H1 (cell line): Measurements from ENCODE around the gene MYOM1. TPM values are rescaled to one million over a fixed set of nuclear protein-coding genes. Genes with fewer than 3 reads are reported as not detected.

Source experiments
- CBX5 ChIP-seq: fragments of 300-800, 300-1000 bp; sonication (generic); IDR thresholded peaks from 2 replicates; pipeline ENCODE4 v1.7.1; 2016; ENCODE audit warnings: antibody characterized with exemption, low read length, low read depth
- GABPA ChIP-seq: IDR thresholded peaks from 2 replicates; pipeline ENCODE4 v1.6.1; 2011; ENCODE audit warnings: mild to moderate bottlenecking, low read length, moderate library complexity, borderline replicate concordance; ENCODE audit not compliant: insufficient read depth
- HDAC6 ChIP-seq: IDR thresholded peaks from one replicate; pipeline ENCODE4 v1.7.1; 2012; ENCODE audit warnings: low read depth, mild to moderate bottlenecking, inconsistent platforms, low read length, moderate library complexity
- JUN ChIP-seq: IDR thresholded peaks from 2 replicates; pipeline ENCODE4 v1.6.1; 2011; ENCODE audit warnings: low read depth, mild to moderate bottlenecking, improper control_type of control experiment, low read length
- KDM5A ChIP-seq: fragments of 200-600 bp; IDR thresholded peaks from 2 replicates; pipeline ENCODE4 v1.7.1; 2012; ENCODE audit warnings: mild to moderate bottlenecking, low read length, inconsistent platforms, mixed read lengths
- MAX ChIP-seq: IDR thresholded peaks from 2 replicates; pipeline ENCODE4 v1.6.1; 2012; ENCODE audit warnings: inconsistent platforms
- POLR2A ChIP-seq, 2 experiments: IDR thresholded peaks; 1 replicate in 1 of 2; 2 replicates in 1 of 2; pipeline ENCODE4 v1.6.1; 2011; ENCODE audit warnings: low read depth in 2 of 2, low read length in 2 of 2, mild to moderate bottlenecking in 2 of 2; ENCODE audit errors: control extremely low read depth in 1 of 2
- RXRA ChIP-seq: IDR thresholded peaks from 2 replicates; pipeline ENCODE4 v1.6.1; 2011; ENCODE audit warnings: low read depth, mild to moderate bottlenecking, low read length, moderate library complexity; ENCODE audit not compliant: insufficient read depth
- SIN3A ChIP-seq, 2 experiments: IDR thresholded peaks in 1 of 2; conservative IDR thresholded peaks in 1 of 2; 2 replicates each; pipeline ENCODE4 v1.6.1; 2011 to 2012; ENCODE audit warnings: low read length in 2 of 2, improper control_type of control experiment in 1 of 2, low read depth in 1 of 2, mild to moderate bottlenecking in 1 of 2
- SIX5 ChIP-seq: IDR thresholded peaks from 2 replicates; pipeline ENCODE4 v1.6.1; 2011; ENCODE audit warnings: mild to moderate bottlenecking, low read depth, low read length
- SP1 ChIP-seq: IDR thresholded peaks from 2 replicates; pipeline ENCODE4 v1.6.1; 2011; ENCODE audit warnings: low read depth, low read length
- SUZ12 ChIP-seq: fragments of 200-600 bp; sonication (generic); IDR thresholded peaks from 2 replicates; pipeline ENCODE4 v1.6.1; 2012; ENCODE audit warnings: mild to moderate bottlenecking, inconsistent platforms, low read length, moderate library complexity, mixed read lengths
- TAF7 ChIP-seq: optimal IDR thresholded peaks from 2 replicates; pipeline ENCODE3; 2011; ENCODE audit warnings: low read depth, mild to moderate bottlenecking, inconsistent platforms, low read length, moderate library complexity, borderline replicate concordance
- TEAD4 ChIP-seq: IDR thresholded peaks from 2 replicates; pipeline ENCODE4 v1.6.1; 2012; ENCODE audit warnings: low read depth, low read length, inconsistent platforms, mixed read lengths
- ZNF274 ChIP-seq: IDR thresholded peaks from 2 replicates; pipeline ENCODE4 v1.7.0; 2012; ENCODE audit warnings: low read length, borderline replicate concordance; ENCODE audit errors: extremely low read depth
- polyA plus RNA-seq, 7 experiments: library from polyadenylated mRNA; depleted of rRNA in 3 of 7; stranded (reverse) in 5 of 7; unstranded in 2 of 7; fragments of >200 nt in 5 of 7; fragments of 200-250 nt in 2 of 7; gene quantifications; 1 replicate in 5 of 7; 2 replicates in 1 of 7; 4 replicates in 1 of 7; pipeline versions ENCODE4 v1.2.1 to v1.2.3, GENCODE V29; 2011 to 2013; ENCODE audit warnings: missing spikeins in 2 of 7, mixed read lengths in 2 of 7
- total RNA-seq: library from RNA; stranded (reverse); fragmentation: NEBNext Ultra II Directional; extraction: Animal tissue kit (Norgen Biotek cat#: 25700); gene quantifications from 2 replicates; pipeline ENCODE4 v1.2.1, GENCODE V29; 2021
- TF ChIP-seq, protein P1 (sequence below): IDR thresholded peaks from 2 replicates; pipeline ENCODE4 v1.6.1; 2011; ENCODE audit warnings: low read length, improper control_type of control experiment

The MYOM1 gene
- total and polyA plus RNA-seq, 2 of the 8 experiments (the other 6 are each of a cell fraction or from before 2014, with no cell fraction given), result 0.06 to 0.32 TPM

DNA sequence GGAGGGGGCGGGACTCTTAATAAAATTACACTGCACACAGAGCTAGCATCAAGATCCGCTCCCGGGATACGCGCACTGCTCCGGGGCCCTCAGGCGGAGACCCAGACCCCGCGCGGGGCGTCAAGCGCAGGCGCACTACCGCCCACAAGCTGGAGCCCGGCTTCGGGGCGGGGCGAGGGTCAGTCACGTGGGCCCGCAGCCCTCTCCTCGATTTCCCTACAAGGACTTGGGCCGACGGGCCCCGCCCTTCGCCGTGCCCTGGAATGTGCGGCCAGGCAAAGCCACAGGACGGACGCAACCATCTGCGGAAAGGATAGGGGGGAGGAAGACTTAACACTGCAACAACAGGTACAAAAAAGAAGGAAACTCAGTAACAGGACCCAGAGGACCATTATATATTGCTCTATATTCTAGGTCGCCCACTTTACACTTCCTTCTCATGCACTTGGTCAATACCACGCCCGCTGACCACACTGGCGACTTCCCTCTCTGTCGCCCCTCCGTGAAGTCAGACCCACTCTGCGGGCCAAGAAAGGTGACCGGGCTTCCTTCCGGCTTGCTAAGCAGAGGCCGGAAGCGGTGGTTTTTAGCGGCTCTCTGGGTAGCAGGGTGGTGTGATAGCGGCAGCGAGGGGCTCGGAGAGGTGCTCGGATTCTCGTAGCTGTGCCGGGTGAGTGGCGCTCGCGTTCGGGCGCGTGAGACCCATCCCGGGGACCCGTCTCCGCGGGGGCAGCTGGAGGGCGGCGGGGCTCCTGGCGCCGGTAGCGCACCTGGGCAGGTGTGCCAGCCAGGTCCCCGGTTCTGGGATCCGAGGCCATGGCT, 27.7 kb upstream of the MYOM1 start, which contains the start of gene MYL12A (continued):
- TF ChIP-seq MAX, result peak; percentile 51
- TF ChIP-seq SIX5, result peak; percentile 42
- TF ChIP-seq JUN, result no peak
- TF ChIP-seq SIN3A (conservative IDR thresholded peaks at IDR 0.05 in 1 of 2, IDR thresholded peaks at IDR 0.05 in 1 of 2; ENCODE audit: low read depth in 1 of 2, low read length in 2 of 2), result no peak; a peak in 1 of 4 replicates
- peak; percentile 90 for TF ChIP-seq GABPA
- no peak for TF ChIP-seq ZNF274
- peak; percentile 90 for TF ChIP-seq TAF7
- TF ChIP-seq, protein P1, sequence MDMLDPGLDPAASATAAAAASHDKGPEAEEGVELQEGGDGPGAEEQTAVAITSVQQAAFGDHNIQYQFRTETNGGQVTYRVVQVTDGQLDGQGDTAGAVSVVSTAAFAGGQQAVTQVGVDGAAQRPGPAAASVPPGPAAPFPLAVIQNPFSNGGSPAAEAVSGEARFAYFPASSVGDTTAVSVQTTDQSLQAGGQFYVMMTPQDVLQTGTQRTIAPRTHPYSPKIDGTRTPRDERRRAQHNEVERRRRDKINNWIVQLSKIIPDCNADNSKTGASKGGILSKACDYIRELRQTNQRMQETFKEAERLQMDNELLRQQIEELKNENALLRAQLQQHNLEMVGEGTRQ, result peak; percentile 97
- TF ChIP-seq KDM5A, result no peak
- TF ChIP-seq HDAC6, result no peak
- TF ChIP-seq SP1, result peak; percentile 83
- TF ChIP-seq TEAD4, result peak; percentile 99
- TF ChIP-seq RXRA, result no peak
- no peak for TF ChIP-seq SUZ12
- TF ChIP-seq POLR2A (IDR thresholded peaks at IDR 0.05; ENCODE audit: control extremely low read depth in 1 of 2, low read depth in 2 of 2, low read length in 2 of 2), result peak; percentile 88 to 97
- TF ChIP-seq CBX5, result no peak
